A172 (cell line): Measurements from ENCODE around the gene XRCC4. TPM values are rescaled to one million over a fixed set of nuclear protein-coding genes. Genes with fewer than 3 reads are reported as not detected.
"Not testable (repeated sequence)": the region's sequence is repeated elsewhere in the genome, so short reads cannot be mapped to it uniquely, and the experiment has no call there.

Experiments
- DNase-seq: peaks from one replicate; pipeline ENCODE4 v3.0.0-alpha.2; 2015; ENCODE audit warnings: low spot score
- total RNA-seq: library from RNA; depleted of rRNA; stranded (reverse); fragments of >200 nt; shearing (Covaris generic); gene quantifications from 2 replicates; pipeline ENCODE4 v1.2.3, GENCODE V29; 2014

Gene XRCC4
- total RNA-seq, 1 experiment from 2014 or later = 47.7 TPM

- no peak for DNase-seq
These were observed 41.1 kb downstream of the XRCC4 start for GRCh38 chr5:83118471-83118870.

DNA sequence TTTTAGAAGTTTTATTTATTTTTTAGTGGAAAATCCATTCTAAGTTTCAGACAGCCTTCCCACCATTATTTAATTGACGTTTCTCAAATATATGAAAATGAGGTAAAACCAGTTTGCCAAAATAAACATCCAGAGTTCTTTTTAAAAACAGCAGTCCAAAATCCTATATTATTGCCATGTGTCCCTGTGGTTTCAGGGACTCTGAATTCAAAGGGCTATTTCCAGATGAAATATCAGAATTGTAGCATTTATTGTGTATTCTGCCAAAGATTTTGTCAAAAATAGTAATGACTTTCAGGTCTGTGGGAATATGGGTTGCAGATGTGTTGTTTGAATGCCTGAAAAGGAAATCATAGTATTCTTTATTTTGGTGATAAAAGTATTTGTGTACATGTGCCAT lies 41.6 kb downstream of the XRCC4 start:
- no peak for DNase-seq

- no peak for DNase-seq
These were observed 47.2 kb downstream of the XRCC4 start for GRCh38 chr5:83124593-83124992.

DNA sequence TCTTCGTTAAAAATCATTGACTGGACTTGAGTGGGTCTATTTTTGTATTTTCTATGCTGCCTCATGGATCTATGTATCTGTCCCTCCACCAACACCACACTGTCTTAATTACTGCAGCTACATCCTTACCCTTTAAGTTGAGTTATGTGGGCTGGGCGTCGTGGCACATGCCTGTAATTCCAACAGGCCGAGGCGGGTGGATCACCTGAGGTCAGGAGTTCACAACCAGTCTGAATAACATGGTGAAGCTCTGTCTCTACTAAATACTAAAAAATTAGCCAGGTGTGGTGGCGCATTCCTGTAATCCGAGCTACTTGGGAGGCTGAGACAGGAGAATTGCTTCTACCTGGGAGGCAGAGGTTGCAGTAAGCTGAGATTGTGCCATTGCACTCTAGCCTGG lies 48.2 kb downstream of the XRCC4 start:
- DNase-seq = no peak

GRCh38 chr5:83126501-83126900 lies 49.2 kb downstream of the XRCC4 start:
- DNase-seq = no peak

DNA sequence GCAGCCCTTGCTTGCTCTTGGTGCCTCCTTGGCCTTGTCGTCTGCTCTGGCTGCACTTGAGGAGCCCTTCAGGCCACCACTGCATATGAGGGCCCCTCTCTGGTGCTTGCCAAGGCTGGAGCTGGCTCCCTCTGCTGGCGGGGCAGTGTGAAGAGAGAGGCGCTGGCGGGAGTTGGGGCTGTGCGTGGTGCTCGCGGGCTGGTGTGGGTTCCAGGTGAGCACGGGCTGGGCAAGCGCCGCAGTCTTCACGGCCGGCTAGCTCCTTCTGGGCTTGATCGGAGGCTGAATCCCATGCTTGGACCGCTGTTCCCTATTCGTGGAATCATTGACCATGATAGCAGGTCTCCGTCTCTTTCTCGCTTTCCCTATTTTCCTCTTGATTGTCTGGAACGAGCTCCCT lies 56.5 kb downstream of the XRCC4 start:
- DNase-seq = no peak

DNA sequence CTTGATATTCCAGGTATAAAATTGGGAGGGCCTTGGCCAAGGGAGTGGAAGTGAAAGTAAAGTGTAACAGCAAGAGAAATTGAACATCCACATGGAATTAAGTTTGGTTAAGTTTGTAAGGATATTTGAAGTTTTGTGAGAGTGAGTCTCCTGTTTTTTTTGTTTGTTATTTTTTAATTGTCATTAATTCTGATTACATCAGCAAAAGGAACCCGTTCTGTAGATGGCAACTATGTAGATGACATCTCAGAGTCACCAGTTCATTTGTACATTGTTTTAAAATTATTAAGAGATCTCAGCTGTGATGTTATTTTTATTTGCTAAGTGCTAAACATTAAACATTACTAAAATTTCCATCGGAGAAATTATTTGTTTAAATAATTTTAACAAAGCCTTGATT lies 65.2 kb downstream of the XRCC4 start:
- DNase-seq = no peak

GRCh38 chr5:83145241-83145640 lies 67.9 kb downstream of the XRCC4 start:
- no peak for DNase-seq

- no peak for DNase-seq
These were observed 68.6 kb downstream of the XRCC4 start for GRCh38 chr5:83145882-83146331.

DNA sequence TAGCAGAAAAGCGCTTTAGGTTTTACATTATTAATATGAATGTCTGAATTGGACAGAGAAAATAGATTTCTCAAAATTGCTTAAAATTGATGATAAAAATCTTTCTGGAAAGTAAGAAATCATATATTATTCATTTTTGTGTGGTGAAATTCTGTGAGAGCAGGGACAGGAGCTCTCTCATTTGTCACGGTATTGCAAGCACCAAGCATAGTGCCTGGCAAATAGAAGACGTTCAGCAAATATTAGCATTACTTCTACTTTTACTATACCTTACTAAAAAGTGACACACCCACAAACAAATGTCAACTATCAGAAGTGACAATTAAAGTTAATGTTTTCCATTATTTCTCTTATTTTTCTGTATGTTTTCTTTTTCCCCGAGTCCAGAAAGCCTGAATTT lies 69.1 kb downstream of the XRCC4 start:
- DNase-seq = no peak

GRCh38 chr5:83147593-83147992 lies 70.2 kb downstream of the XRCC4 start:
- DNase-seq = no peak

- DNase-seq = no peak
These were observed 71.0 kb downstream of the XRCC4 start for GRCh38 chr5:83148370-83148769.

- DNase-seq = peak; percentile 30
These were observed 72.3 kb downstream of the XRCC4 start for GRCh38 chr5:83149671-83150070.

DNA sequence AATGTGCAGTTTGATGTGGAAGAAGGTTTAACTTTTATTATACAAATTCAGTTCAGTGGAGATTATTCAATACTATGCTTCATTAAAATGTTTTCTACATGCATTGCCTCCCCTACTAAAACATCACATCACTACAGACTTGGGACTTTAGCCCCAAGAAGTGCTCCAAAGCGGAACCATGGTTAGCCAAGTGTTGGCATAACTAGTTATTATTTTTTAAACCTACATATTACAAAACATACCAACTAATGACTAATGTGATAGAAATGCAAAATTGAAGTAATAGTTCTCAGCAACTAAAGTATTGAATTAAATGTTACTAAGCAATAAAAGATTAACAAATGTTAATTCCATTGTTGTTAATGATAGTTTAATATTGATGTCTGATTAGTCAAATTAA lies 74.5 kb downstream of the XRCC4 start:
- no peak for DNase-seq

GRCh38 chr5:83152996-83153395 lies 75.6 kb downstream of the XRCC4 start:
- DNase-seq = not testable (repeated sequence)

DNA sequence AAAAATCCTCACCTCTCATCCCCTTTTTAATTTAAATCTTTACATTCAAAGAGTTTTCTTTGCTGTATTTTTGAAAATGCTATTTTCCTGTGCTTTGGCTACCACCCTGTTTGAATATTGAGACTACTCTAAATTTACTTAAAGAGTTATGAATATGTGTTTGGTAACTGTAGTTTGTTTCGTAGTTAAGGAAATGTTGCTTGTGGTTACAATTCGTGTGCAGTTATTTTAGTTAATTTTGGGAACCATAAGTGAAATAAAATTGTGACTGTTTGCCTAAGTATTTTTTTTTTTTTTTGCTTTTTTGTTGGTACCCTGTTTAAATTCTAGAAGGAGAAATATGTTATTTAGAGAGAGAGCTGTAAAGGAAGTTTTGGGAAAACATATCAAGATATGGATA lies 78.7 kb downstream of the XRCC4 start:
- no peak for DNase-seq

GRCh38 chr5:83157163-83157562 lies 79.8 kb downstream of the XRCC4 start:
- no peak for DNase-seq

DNA sequence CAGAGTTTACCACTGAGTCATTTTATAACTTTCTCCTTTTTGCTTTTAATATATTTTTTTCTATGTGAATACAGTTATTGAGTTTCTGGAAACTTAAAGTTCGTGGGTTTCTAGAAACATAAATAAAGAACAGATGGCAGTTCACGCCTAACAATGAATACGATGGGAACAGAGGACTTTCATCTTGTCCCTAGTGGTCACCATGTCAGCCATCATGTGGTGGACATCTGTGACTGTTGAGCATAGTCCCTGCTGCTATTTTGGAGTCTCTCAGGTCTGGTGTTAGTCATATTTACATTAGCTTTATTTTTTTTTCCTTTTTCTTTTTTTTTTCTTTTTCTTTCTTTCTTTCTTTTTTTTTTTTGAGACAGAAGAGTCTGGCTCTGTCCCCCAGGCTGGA lies 85.3 kb downstream of the XRCC4 start:
- no peak for DNase-seq

- no peak for DNase-seq
These were observed 90.2 kb downstream of the XRCC4 start for GRCh38 chr5:83167538-83167937.

GRCh38 chr5:83169571-83170337 lies 92.4 kb downstream of the XRCC4 start:
- DNase-seq = no peak

- DNase-seq = no peak
These were observed 94.7 kb downstream of the XRCC4 start for GRCh38 chr5:83172011-83172410.

DNA sequence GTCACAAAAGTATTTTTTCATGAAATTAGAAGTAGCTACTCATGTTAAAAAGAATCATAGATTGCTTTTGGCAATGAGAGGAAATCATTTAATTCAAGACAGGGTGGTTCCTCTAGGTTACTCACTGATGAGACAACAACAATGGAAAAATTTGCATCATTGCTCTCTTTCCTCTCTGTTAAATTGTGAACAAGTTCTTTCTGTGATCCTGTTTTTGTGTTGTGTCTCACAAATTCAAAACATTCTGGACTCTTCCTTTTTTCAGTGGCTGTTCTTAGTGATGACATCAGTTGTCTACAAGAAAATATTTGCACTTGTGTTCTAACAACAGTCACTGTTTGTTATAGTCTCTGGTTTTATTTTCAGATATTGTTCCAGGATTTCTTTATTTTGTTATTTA lies 95.3 kb downstream of the XRCC4 start:
- no peak for DNase-seq

GRCh38 chr5:83173826-83174225 lies 96.5 kb downstream of the XRCC4 start:
- no peak for DNase-seq

GRCh38 chr5:83177803-83178202 lies 100.5 kb downstream of the XRCC4 start:
- DNase-seq = no peak
